HepG2 (cell line): ENCODE data around the gene SAMD4B. TPM values are rescaled to one million over a fixed set of nuclear protein-coding genes. Genes with fewer than 3 reads are reported as not detected.

Source experiments
- ATM ChIP-seq: fragments of 450-650 bp; IDR thresholded peaks from 2 replicates; pipeline ENCODE4 v1.7.1; 2017; ENCODE audit warnings: mild to moderate bottlenecking, borderline replicate concordance
- CCDC6 ChIP-seq: sonication (generic); formaldehyde crosslinking; IDR thresholded peaks from 2 replicates; pipeline ENCODE4 v1.8.1; 2022; ENCODE audit warnings: mild to moderate bottlenecking, missing genetic modification reagents, moderate library complexity
- EEA1 ChIP-seq: sonication (generic); formaldehyde crosslinking; IDR thresholded peaks from 2 replicates; pipeline ENCODE4 v1.5.1; 2020; ENCODE audit warnings: mild to moderate bottlenecking, missing genetic modification reagents, borderline replicate concordance
- HNRNPL ChIP-seq: fragments of 200-400 bp; formaldehyde crosslinking; IDR thresholded peaks from 2 replicates; pipeline ENCODE4 v1.6.1; 2017; ENCODE audit warnings: mild to moderate bottlenecking, low read depth, low read length
- KDM2A ChIP-seq: sonication (generic); formaldehyde crosslinking; IDR thresholded peaks from 2 replicates; pipeline ENCODE4 v1.4.0; 2020; ENCODE audit warnings: low read depth, missing genetic modification reagents, borderline replicate concordance
- MED1 ChIP-seq: sonication (generic); formaldehyde crosslinking; IDR thresholded peaks from 2 replicates; pipeline ENCODE4 v1.4.0; 2020; ENCODE audit warnings: missing genetic modification reagents
- MED13 ChIP-seq: sonication (generic); formaldehyde crosslinking; IDR thresholded peaks from 2 replicates; pipeline ENCODE4 v1.5.0; 2020; ENCODE audit warnings: missing genetic modification reagents
- NFIC ChIP-seq: IDR thresholded peaks from 2 replicates; pipeline ENCODE4 v1.6.1; 2012; ENCODE audit warnings: mild to moderate bottlenecking, low read length, inconsistent platforms
- PHF21A ChIP-seq: sonication (generic); formaldehyde crosslinking; IDR thresholded peaks from 2 replicates; pipeline ENCODE4 v1.5.0; 2020; ENCODE audit warnings: mild to moderate bottlenecking, missing genetic modification reagents
- SAP130 ChIP-seq: IDR thresholded peaks from 2 replicates; pipeline ENCODE4 v1.6.1; 2016; ENCODE audit warnings: low read depth
- ZNF431 ChIP-seq: sonication (generic); formaldehyde crosslinking; IDR thresholded peaks from 2 replicates; pipeline ENCODE4 v1.9.0; 2022; ENCODE audit warnings: missing genetic modification reagents, low read depth, mild to moderate bottlenecking, borderline replicate concordance
- ZNF501 ChIP-seq: sonication (generic); formaldehyde crosslinking; IDR thresholded peaks from 2 replicates; pipeline ENCODE4 v1.5.1; 2020; ENCODE audit warnings: mild to moderate bottlenecking, moderate library complexity, missing genetic modification reagents
- ZSCAN29 ChIP-seq: sonication (generic); formaldehyde crosslinking; conservative IDR thresholded peaks from 2 replicates; pipeline ENCODE4 v1.4.0; 2020; ENCODE audit warnings: mild to moderate bottlenecking, missing genetic modification reagents
- polyA plus RNA-seq, 8 experiments: library from polyadenylated mRNA; depleted of rRNA in 3 of 8; stranded (reverse) in 7 of 8; unstranded in 1 of 8; fragments of >200 nt; fragmentation: Illumina TruSeq in 4 of 8; extraction: Trizol in 4 of 8; gene quantifications; 2 replicates each; pipeline versions ENCODE4 v1.2.1 to v1.2.3, GENCODE V29; 2011 to 2016; ENCODE audit warnings: low read depth in 4 of 8, missing spikeins in 1 of 8, mixed read lengths in 1 of 8; ENCODE audit not compliant: insufficient read depth in 1 of 8
- total RNA-seq, 5 experiments: library from RNA; depleted of rRNA; stranded (reverse); fragments of >200 nt; fragmentation: Illumina TruSeq; extraction: Trizol; gene quantifications; 2 replicates each; pipeline ENCODE4 v1.2.3, GENCODE V29; 2016; ENCODE audit warnings: low read depth in 1 of 5
- TF ChIP-seq, protein P1 (sequence below): sonication (generic); formaldehyde crosslinking; IDR thresholded peaks from 2 replicates; pipeline ENCODE4 v1.4.0; 2020; ENCODE audit warnings: mild to moderate bottlenecking, low read depth, missing genetic modification reagents
- TF ChIP-seq, protein P2 (sequence below): sonication (generic); IDR thresholded peaks from 2 replicates; pipeline ENCODE4 v1.6.1; 2016; ENCODE audit warnings: low read depth, borderline replicate concordance
- TF ChIP-seq, protein P3 (sequence below): sonication (generic); formaldehyde crosslinking; IDR thresholded peaks from 2 replicates; pipeline ENCODE4 v1.4.0; 2020; ENCODE audit warnings: missing genetic modification reagents
- TF ChIP-seq, protein P4 (sequence below): sonication (generic); formaldehyde crosslinking; IDR thresholded peaks from 2 replicates; pipeline ENCODE4 v1.4.0; 2020; ENCODE audit warnings: missing genetic modification reagents
- TF ChIP-seq, protein P5 (sequence below): sonication (generic); formaldehyde crosslinking; IDR thresholded peaks from 2 replicates; pipeline ENCODE4 v1.8.1; 2023; ENCODE audit warnings: mild to moderate bottlenecking, missing genetic modification reagents
- TF ChIP-seq, protein P6 (sequence below): sonication (generic); formaldehyde crosslinking; IDR thresholded peaks from 2 replicates; pipeline ENCODE4 v1.8.0; 2022; ENCODE audit warnings: missing genetic modification reagents, mild to moderate bottlenecking, inconsistent platforms, borderline replicate concordance
- TF ChIP-seq, protein P7 (sequence below), 2 experiments: fragments of 450-650 bp in 1 of 2; sonication (generic) in 1 of 2; formaldehyde crosslinking; IDR thresholded peaks; 2 replicates each; pipeline versions ENCODE4 v1.5.0 to v1.8.0; 2020 to 2022; ENCODE audit warnings: mild to moderate bottlenecking in 1 of 2, missing genetic modification reagents in 1 of 2

Gene SAMD4B
- total and polyA plus RNA-seq, 2 of the 13 experiments (the other 11 are each of a cell fraction or from before 2014, with no cell fraction given), result 26.0 to 31.8 TPM

DNA sequence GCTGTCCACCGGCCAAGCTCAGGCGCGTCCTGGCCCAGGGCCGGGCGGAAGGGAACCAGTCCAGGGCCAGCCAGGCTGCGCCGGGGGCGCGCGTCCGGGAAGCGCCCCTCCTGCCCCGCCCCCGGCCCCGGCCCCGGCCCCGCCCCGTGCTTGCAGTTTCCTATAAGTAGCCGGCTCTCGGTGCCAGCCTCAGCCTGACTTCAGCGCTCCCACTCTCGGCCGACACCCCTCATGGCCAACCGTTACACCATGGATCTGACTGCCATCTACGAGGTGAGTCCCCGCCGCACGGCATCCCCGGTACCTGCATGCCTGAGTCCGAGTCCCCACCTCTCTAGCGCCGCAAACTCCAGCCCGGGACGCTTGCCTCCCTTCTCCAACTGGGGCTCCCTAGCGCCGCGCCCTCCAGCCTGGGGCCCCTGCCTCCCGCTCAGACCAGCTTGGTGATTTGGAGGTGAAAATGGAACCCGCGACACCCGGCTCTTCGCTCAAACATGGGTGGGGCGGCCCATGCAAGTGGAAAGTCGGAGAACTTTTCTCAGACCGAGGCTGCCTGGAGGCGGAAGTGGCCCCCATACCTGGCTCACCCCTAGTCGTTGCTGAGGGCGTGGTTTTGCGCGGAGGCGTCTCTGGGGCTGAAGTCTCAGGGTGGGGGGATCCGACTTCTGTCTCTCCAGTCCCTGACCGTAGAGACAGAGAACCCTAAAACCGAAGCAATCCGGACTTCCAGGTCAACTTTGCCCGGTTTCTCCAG lies 64.6 kb downstream of the SAMD4B start, which contains the start of gene ZFP36 (continued):
- TF ChIP-seq, protein P1, sequence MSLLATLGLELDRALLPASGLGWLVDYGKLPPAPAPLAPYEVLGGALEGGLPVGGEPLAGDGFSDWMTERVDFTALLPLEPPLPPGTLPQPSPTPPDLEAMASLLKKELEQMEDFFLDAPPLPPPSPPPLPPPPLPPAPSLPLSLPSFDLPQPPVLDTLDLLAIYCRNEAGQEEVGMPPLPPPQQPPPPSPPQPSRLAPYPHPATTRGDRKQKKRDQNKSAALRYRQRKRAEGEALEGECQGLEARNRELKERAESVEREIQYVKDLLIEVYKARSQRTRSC (CRISPR knock-in tag), result peak; percentile 28; the same call in 1 of the 2 replicates
- TF ChIP-seq, protein P2, sequence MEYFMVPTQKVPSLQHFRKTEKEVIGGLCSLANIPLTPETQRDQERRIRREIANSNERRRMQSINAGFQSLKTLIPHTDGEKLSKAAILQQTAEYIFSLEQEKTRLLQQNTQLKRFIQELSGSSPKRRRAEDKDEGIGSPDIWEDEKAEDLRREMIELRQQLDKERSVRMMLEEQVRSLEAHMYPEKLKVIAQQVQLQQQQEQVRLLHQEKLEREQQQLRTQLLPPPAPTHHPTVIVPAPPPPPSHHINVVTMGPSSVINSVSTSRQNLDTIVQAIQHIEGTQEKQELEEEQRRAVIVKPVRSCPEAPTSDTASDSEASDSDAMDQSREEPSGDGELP, result 0 out of 2 replicates have a peak, but pooled peaks have one; percentile 7
- TF ChIP-seq ZNF431 (CRISPR knock-in tag), result peak; percentile 60; the same call in 1 of the 2 replicates
- TF ChIP-seq, protein P3, sequence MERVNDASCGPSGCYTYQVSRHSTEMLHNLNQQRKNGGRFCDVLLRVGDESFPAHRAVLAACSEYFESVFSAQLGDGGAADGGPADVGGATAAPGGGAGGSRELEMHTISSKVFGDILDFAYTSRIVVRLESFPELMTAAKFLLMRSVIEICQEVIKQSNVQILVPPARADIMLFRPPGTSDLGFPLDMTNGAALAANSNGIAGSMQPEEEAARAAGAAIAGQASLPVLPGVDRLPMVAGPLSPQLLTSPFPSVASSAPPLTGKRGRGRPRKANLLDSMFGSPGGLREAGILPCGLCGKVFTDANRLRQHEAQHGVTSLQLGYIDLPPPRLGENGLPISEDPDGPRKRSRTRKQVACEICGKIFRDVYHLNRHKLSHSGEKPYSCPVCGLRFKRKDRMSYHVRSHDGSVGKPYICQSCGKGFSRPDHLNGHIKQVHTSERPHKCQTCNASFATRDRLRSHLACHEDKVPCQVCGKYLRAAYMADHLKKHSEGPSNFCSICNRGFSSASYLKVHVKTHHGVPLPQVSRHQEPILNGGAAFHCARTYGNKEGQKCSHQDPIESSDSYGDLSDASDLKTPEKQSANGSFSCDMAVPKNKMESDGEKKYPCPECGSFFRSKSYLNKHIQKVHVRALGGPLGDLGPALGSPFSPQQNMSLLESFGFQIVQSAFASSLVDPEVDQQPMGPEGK (CRISPR knock-in tag), result peak; percentile 67
- TF ChIP-seq PHF21A (CRISPR knock-in tag), result peak; percentile 54; the same call in 1 of the 2 replicates
- peak; percentile 18; the same call in 1 of the 2 replicates for TF ChIP-seq NFIC
- TF ChIP-seq ZNF501 (CRISPR knock-in tag), result peak; percentile 87
- peak; percentile 7; the same call in 1 of the 2 replicates for TF ChIP-seq KDM2A (CRISPR knock-in tag)
- TF ChIP-seq CCDC6 (CRISPR knock-in tag), result peak; percentile 73; the same call in 1 of the 2 replicates
- peak; percentile 78; the same call in 1 of the 2 replicates for TF ChIP-seq EEA1 (CRISPR knock-in tag)
- no peak for TF ChIP-seq ATM
- TF ChIP-seq SAP130 (CRISPR knock-in tag), result peak; percentile 75
- TF ChIP-seq, protein P4, sequence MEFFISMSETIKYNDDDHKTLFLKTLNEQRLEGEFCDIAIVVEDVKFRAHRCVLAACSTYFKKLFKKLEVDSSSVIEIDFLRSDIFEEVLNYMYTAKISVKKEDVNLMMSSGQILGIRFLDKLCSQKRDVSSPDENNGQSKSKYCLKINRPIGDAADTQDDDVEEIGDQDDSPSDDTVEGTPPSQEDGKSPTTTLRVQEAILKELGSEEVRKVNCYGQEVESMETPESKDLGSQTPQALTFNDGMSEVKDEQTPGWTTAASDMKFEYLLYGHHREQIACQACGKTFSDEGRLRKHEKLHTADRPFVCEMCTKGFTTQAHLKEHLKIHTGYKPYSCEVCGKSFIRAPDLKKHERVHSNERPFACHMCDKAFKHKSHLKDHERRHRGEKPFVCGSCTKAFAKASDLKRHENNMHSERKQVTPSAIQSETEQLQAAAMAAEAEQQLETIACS, result peak; percentile 76
- TF ChIP-seq, protein P5, sequence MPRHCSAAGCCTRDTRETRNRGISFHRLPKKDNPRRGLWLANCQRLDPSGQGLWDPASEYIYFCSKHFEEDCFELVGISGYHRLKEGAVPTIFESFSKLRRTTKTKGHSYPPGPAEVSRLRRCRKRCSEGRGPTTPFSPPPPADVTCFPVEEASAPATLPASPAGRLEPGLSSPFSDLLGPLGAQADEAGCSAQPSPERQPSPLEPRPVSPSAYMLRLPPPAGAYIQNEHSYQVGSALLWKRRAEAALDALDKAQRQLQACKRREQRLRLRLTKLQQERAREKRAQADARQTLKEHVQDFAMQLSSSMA, result no peak
- TF ChIP-seq HNRNPL, result peak; percentile 62; the same call in 1 of the 2 replicates
- TF ChIP-seq, protein P6, sequence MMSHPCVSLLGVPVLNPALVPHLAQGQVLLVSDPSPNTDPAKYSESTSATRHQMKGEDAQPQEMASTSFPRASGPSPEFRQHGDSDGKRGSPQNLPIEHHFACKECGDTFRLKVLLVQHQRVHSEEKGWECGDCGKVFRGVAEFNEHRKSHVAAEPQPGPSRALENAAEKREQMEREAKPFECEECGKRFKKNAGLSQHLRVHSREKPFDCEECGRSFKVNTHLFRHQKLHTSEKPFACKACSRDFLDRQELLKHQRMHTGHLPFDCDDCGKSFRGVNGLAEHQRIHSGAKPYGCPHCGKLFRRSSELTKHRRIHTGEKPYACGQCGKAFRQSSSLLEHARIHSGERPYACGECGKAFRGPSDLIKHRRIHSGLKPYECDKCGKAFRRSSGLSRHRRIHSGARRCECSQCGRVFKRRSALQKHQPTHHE, result 0 out of 2 replicates have a peak, but pooled peaks have one; percentile 25
- TF ChIP-seq MED1 (CRISPR knock-in tag), result peak; percentile 75; the same call in 1 of the 2 replicates
- peak; percentile 75; the same call in 1 of the 2 replicates for TF ChIP-seq ZSCAN29 (CRISPR knock-in tag)
- 0 out of 2 replicates have a peak, but pooled peaks have one; percentile 49 for TF ChIP-seq MED13 (CRISPR knock-in tag)
- TF ChIP-seq, protein P7, sequence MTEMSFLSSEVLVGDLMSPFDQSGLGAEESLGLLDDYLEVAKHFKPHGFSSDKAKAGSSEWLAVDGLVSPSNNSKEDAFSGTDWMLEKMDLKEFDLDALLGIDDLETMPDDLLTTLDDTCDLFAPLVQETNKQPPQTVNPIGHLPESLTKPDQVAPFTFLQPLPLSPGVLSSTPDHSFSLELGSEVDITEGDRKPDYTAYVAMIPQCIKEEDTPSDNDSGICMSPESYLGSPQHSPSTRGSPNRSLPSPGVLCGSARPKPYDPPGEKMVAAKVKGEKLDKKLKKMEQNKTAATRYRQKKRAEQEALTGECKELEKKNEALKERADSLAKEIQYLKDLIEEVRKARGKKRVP (CRISPR knock-in tag; IDR thresholded peaks at IDR 0.05), result peak in 1 of 2 experiments; percentile 55; a peak in 1 of 4 replicates
